ENCODE results near the gene IST1.

DNA sequence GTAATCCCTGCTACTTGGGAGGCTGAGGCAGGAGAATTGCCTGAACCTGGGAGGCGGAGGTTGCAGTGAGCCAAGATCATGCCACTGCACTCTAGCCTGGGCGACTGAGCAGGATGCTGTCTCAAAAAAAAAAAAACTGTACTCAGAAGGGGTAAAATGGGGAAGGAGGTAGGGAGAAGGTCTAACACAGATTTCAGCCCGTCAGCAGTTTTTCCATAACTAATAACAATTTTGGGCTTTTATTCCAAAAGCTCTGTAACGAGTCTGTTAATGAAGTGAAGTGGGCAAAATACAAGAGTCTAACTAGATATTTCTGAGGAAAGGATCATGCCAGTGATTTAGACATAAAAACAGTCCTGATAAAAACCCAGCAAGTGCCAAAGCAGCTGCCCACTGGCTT, 22.1 kb upstream of the IST1 start:
- TF ChIP-seq CTCF (IDR thresholded peaks at IDR 0.05): no peak
- TF ChIP-seq ZFX (IDR thresholded peaks at IDR 0.05; ENCODE audit: borderline replicate concordance): no peak

All from 22Rv1 (cell line).